Trophoblast cell (in vitro differentiated cells and primary cell): Measurements from ENCODE around the gene TSHZ2.

Source experiments
- DNase-seq, 2 donors: peaks; one replicate each; pipeline ENCODE4 v3.0.0-alpha.2; 2016
- H2AFZ ChIP-seq: 2 replicates; pipeline ENCODE4 v1.6.1; 2013; ENCODE audit warnings: low read length, moderate library complexity, mild to moderate bottlenecking; ENCODE audit not compliant: insufficient read depth, poor library complexity
- H2AK5ac ChIP-seq: 2 replicates; pipeline ENCODE4 v1.6.1; 2013; ENCODE audit warnings: mild to moderate bottlenecking, low read length
- H2BK120ac ChIP-seq: 2 replicates; pipeline ENCODE4 v1.6.1; 2013; ENCODE audit warnings: low read length, mild to moderate bottlenecking, moderate library complexity; ENCODE audit not compliant: insufficient read depth, poor library complexity
- H2BK12ac ChIP-seq: 2 replicates; pipeline ENCODE4 v1.6.1; 2013; ENCODE audit warnings: mild to moderate bottlenecking, low read length, moderate library complexity
- H2BK5ac ChIP-seq: 2 replicates; pipeline ENCODE4 v1.6.1; 2013; ENCODE audit warnings: low read length, low read depth, moderate library complexity, mild to moderate bottlenecking; ENCODE audit not compliant: poor library complexity
- H3K14ac ChIP-seq: 2 replicates; pipeline ENCODE4 v1.6.1; 2013; ENCODE audit warnings: mild to moderate bottlenecking, low read length
- H3K18ac ChIP-seq: 2 replicates; pipeline ENCODE4 v1.6.1; 2013; ENCODE audit warnings: mild to moderate bottlenecking, low read length
- H3K23ac ChIP-seq: 2 replicates; pipeline ENCODE4 v1.6.1; 2013; ENCODE audit warnings: low read length
- H3K27ac ChIP-seq: 2 replicates; pipeline ENCODE4 v1.5.1; 2013; ENCODE audit warnings: low read depth, mild to moderate bottlenecking, inconsistent platforms, low read length, moderate library complexity
- H3K27me3 ChIP-seq: 2 replicates; pipeline ENCODE4 v1.6.1; 2013; ENCODE audit warnings: inconsistent platforms, mild to moderate bottlenecking, low read length, moderate library complexity; ENCODE audit not compliant: insufficient read depth
- H3K36me3 ChIP-seq, 2 experiments: 1 replicate in 1 of 2; 2 replicates in 1 of 2; pipeline ENCODE4 v1.6.1; 2013; ENCODE audit warnings: low read length in 2 of 2, mild to moderate bottlenecking in 2 of 2, moderate library complexity in 1 of 2; ENCODE audit not compliant: insufficient read depth in 2 of 2, control insufficient read depth in 1 of 2
- H3K4ac ChIP-seq: 2 replicates; pipeline ENCODE4 v1.6.1; 2013; ENCODE audit warnings: low read depth, mild to moderate bottlenecking, low read length, moderate library complexity
- H3K4me1 ChIP-seq, 2 experiments: 1 replicate in 1 of 2; 2 replicates in 1 of 2; pipeline ENCODE4 v1.6.1; 2013; ENCODE audit warnings: low read length in 2 of 2, mild to moderate bottlenecking in 2 of 2, moderate library complexity in 1 of 2; ENCODE audit not compliant: insufficient read depth in 2 of 2, control insufficient read depth in 1 of 2
- H3K4me2 ChIP-seq: 2 replicates; pipeline ENCODE4 v1.6.1; 2013; ENCODE audit warnings: inconsistent platforms, mild to moderate bottlenecking, low read length, moderate library complexity
- H3K4me3 ChIP-seq: 2 replicates; pipeline ENCODE4 v1.5.1; 2013; ENCODE audit warnings: mild to moderate bottlenecking, low read depth, low read length, inconsistent platforms
- H3K79me1 ChIP-seq: one replicate; pipeline ENCODE4 v1.6.1; 2013; ENCODE audit warnings: low read length
- H3K79me2 ChIP-seq: 2 replicates; pipeline ENCODE4 v1.6.1; 2013; ENCODE audit warnings: low read length, mild to moderate bottlenecking; ENCODE audit not compliant: control insufficient read depth, insufficient read depth, poor library complexity
- H3K9ac ChIP-seq: 2 replicates; pipeline ENCODE4 v1.6.1; 2013; ENCODE audit warnings: mild to moderate bottlenecking, low read length
- H3K9me3 ChIP-seq: 2 replicates; pipeline ENCODE4 v1.6.1; 2013; ENCODE audit warnings: low read depth, mild to moderate bottlenecking, control low read depth, inconsistent platforms, low read length; ENCODE audit not compliant: insufficient read depth
- H4K12ac ChIP-seq: 2 replicates; pipeline ENCODE4 v1.6.1; 2013; ENCODE audit warnings: low read depth, mild to moderate bottlenecking, low read length, moderate library complexity
- H4K8ac ChIP-seq: 2 replicates; pipeline ENCODE4 v1.6.1; 2013; ENCODE audit warnings: low read depth, mild to moderate bottlenecking, low read length, moderate library complexity
- H4K91ac ChIP-seq: one replicate; pipeline ENCODE4 v1.6.1; 2013; ENCODE audit warnings: low read depth, mild to moderate bottlenecking, low read length, moderate library complexity
- WGBS: extraction: QIAGEN DNeasy Blood & Tissue Kit; methylation state at CpG from one replicate; pipeline ENCODE4 v1.1.7; 2013; ENCODE audit warnings: missing lambda C conversion rate; ENCODE audit not compliant: insufficient read length, insufficient coverage; ENCODE audit errors: extremely low coverage; 5-methylcytosine and 5-hydroxymethylcytosine counted together

The TSHZ2 gene

DNA sequence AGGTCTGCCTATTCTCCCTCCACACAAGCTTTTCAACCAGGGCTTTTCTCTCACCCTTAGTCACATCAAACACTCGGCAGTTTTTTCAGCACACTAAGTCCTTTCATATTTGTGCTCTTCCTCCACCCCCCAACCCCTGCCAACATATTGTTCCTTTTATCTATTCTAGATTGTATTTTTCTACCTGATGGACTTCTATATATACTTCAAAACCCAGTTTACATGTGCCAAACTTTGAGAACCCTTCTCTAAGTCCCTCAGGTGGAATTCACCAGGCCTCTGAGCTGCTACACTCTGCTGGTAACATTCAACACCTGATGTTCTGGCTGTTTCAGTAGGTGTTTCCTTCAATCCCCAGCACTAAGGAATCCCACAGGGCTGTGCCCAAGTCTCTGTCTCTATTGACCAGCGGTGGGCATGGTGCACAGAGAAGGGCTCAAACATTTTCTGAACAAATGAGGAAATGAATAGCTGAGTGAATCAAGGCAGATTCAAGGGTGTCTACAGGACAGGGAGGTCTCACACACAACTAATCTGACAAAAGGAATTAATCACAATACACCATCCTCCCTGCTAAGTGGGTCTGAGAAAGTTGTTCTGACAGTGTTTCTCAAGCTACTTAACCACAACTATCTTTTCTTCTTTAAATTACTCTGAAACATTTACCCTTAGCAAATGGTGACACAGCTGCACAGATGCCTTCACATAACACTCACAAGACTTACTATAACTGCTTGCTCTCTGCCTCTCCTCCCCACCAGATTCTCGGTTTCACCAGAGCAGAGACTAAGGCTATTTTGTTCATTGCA lies 166.5 kb downstream of the TSHZ2 start:
- H3K23ac ChIP-seq = no peak overlapping the region
- H2BK5ac ChIP-seq = no peak overlapping the region
- no peak overlapping the region for H3K4me2 ChIP-seq
- H3K4ac ChIP-seq = no peak overlapping the region
- H3K9me3 ChIP-seq = peaks cover 1% of the 10 kb centered on the region
- H3K4me3 ChIP-seq = no peak overlapping the region
- H3K14ac ChIP-seq = no peak overlapping the region
- H4K12ac ChIP-seq = no peak overlapping the region
- H3K79me1 ChIP-seq = no peaks in the 10 kb centered on the region
- no peak overlapping the region for H2BK12ac ChIP-seq
- no peaks in the 10 kb centered on the region for H3K27me3 ChIP-seq
- H3K36me3 ChIP-seq = no peaks in the 10 kb centered on the region
- no peak overlapping the region for H3K9ac ChIP-seq
- DNase-seq = no peak
- no peak overlapping the region for H2AK5ac ChIP-seq
- no peaks in the 10 kb centered on the region for H3K79me2 ChIP-seq
- H4K8ac ChIP-seq = no peak overlapping the region
- no peak overlapping the region for H2BK120ac ChIP-seq
- no peak overlapping the region for H2AFZ ChIP-seq
- H3K18ac ChIP-seq = no peak overlapping the region
- H3K27ac ChIP-seq = no peak overlapping the region
- H4K91ac ChIP-seq = no peak overlapping the region
- WGBS = no CpG with 5 or more reads among the region's 3 CpGs
- no peaks in the 10 kb centered on the region for H3K4me1 ChIP-seq

DNA sequence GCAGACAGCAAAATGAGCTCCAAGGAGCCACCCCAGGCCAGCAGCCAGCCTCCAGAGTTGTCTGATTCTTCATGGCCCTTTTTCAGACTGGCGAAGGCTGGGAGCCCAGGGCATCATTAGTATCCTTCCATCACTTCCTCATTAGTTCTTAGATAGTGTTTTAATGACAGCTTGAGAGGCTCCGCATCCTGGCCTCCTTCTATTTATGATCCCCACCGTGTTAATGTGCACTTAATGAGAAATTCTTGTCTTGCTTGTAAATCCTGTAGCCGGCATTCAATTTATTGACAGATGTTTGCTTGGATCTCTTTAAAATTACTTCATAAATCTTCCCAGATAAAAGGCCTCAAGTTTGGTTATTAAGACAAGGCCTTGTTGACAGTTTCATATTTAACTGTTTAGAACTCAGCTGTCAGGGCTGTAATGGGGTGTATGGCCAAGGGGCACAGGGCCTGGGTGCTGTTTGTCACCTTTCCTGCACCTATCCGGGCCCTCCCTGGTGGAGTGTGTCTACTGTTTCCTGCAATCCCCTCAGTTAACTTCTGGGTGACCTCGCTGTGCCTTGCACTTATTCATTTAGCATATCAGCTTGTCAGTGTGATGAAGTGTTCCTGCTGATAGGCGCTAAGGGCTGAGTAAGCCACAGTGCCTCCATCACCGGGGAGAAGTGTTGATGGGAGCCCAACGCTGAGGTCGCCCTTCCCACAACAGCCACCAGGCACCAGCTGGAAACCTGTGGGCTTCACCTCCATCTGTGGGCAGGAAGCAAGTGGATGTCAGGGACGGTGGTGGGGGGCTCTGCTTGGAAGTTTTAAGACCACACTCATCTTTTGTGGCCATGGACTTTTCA lies 169.3 kb downstream of the TSHZ2 start:
- Histone ChIP-seq H3K23ac (no peak overlapping the region), H2AK5ac (no peak overlapping the region), H3K18ac (no peak overlapping the region), H3K4ac (no peak overlapping the region), H2BK5ac (no peak overlapping the region), H3K4me3 (no peak overlapping the region), H2AFZ (no peak overlapping the region), H2BK120ac (no peak overlapping the region), H3K4me1 (peaks cover 0 to 3% of the 10 kb centered on the region in 2 experiments), H3K79me1 (no peaks in the 10 kb centered on the region), H3K9ac (no peak overlapping the region), H3K14ac (no peak overlapping the region), H3K27me3 (no peaks in the 10 kb centered on the region), H3K79me2 (no peaks in the 10 kb centered on the region), H4K12ac (no peak overlapping the region), H4K8ac (no peak overlapping the region), H2BK12ac (no peak overlapping the region), H3K36me3 (no peaks in the 10 kb centered on the region), H3K27ac (no peak overlapping the region), H3K4me2 (no peak overlapping the region), H3K9me3 (peaks cover 1% of the 10 kb centered on the region), H4K91ac (no peak overlapping the region)
- DNase-seq = no peak
- no CpG with 5 or more reads among the region's 11 CpGs for WGBS

DNA sequence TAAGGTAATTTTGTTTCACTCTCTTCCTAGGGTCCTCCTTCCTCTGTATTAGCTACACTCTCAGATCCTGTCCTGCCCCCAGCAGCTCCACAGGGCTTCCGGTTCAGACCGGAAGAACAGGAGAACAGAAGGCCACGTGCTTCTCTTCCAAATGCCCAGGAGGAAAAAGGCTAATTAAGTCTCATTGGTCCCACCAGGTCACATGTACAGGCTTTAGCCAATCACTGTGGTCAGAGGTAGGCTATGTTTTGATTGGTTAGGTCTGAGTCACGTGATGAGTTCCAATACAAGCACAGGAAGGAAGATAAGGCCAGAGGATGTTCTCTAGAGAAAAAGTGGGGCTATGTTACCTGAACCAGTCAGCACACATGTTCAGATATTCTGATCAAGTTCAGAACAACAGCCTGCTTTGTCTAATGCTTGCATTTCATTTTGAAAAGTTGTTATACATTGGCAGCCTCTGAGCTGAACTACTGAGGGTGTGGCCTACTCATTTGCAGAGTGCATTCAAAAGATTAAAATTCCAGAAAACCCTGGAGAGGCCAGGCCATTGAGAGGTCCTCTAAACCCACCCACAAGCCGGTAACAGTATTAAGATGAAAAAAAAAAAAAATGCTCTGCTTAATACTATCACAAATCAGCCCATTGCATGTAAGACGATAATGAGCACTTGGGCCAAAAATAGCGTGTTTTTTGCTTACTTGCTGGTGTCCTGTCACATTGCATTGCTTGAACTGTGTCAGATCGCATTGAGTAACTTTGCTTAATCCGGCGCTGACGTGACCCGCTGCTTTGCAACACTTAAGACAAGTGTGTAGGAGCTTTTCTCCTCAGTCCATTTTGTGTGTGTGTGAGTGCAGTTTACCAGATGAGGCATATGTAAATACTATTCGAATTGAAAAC lies 170.3 kb downstream of the TSHZ2 start:
- no peak overlapping the region for H3K23ac ChIP-seq
- no peak overlapping the region for H3K4me2 ChIP-seq
- no peak overlapping the region for H2BK120ac ChIP-seq
- no peak overlapping the region for H3K27ac ChIP-seq
- no peak overlapping the region for H4K8ac ChIP-seq
- no peaks in the 10 kb centered on the region for H3K9me3 ChIP-seq
- WGBS = no CpG with 5 or more reads among the region's 13 CpGs
- H3K79me2 ChIP-seq = no peaks in the 10 kb centered on the region
- no peak overlapping the region for H2BK5ac ChIP-seq
- H3K4me1 ChIP-seq = peaks cover 0 to 3% of the 10 kb centered on the region in 2 experiments
- H3K4ac ChIP-seq = no peak overlapping the region
- no peak overlapping the region for H2AK5ac ChIP-seq
- H3K36me3 ChIP-seq = no peaks in the 10 kb centered on the region
- H3K18ac ChIP-seq = no peak overlapping the region
- no peak overlapping the region for H4K12ac ChIP-seq
- H3K9ac ChIP-seq = no peak overlapping the region
- H3K79me1 ChIP-seq = no peaks in the 10 kb centered on the region
- no peak overlapping the region for H3K14ac ChIP-seq
- no peak for DNase-seq
- no peaks in the 10 kb centered on the region for H3K27me3 ChIP-seq
- H3K4me3 ChIP-seq = no peak overlapping the region
- no peak overlapping the region for H2AFZ ChIP-seq
- H2BK12ac ChIP-seq = no peak overlapping the region
- no peak overlapping the region for H4K91ac ChIP-seq

DNA sequence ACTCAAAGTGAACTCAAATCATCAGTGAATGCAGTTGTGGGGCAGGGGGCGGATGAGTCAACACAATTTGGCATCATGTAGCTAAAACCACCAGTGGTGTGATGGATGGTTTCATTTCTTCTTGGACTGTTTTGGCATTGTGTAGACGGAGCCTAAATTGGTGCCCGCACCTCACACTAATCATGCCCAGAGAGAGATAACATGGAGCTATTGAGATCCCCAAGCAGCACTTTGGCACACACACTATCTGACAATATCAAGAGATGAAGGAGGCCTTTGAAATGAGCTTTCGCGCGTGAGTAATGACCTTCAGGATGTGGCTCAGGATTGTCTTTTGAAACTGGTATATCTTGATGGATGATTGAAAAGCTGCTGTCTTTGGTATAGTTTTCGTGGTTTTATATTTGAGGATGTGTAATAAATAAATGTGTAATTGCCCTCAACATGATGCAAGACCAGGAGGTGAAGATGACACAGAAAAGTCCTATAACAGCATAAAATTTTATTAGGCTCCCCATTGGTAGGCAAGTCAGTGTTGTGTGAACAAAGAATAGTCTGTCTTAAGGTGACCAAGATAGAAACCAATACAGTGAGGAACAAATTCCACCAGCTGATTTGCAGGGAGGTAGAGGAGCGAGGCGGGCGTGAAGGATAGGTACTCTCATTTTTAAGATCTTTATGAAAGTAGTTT lies 174.2 kb downstream of the TSHZ2 start:
- no peaks in the 10 kb centered on the region for H3K79me1 ChIP-seq
- H3K27me3 ChIP-seq = no peaks in the 10 kb centered on the region
- no peaks in the 10 kb centered on the region for H3K79me2 ChIP-seq
- no peak overlapping the region for H3K27ac ChIP-seq
- no peak overlapping the region for H2BK5ac ChIP-seq
- H3K4me2 ChIP-seq = no peak overlapping the region
- no peak overlapping the region for H3K14ac ChIP-seq
- no peak overlapping the region for H4K8ac ChIP-seq
- H3K9ac ChIP-seq = no peak overlapping the region
- H3K18ac ChIP-seq = no peak overlapping the region
- WGBS = 100% methylated on average over 1 of the region's 10 CpGs
- DNase-seq = no peak
- H3K4ac ChIP-seq = no peak overlapping the region
- H3K9me3 ChIP-seq = no peaks in the 10 kb centered on the region
- H3K36me3 ChIP-seq = no peaks in the 10 kb centered on the region
- no peak overlapping the region for H2AFZ ChIP-seq
- no peak overlapping the region for H4K91ac ChIP-seq
- H4K12ac ChIP-seq = no peak overlapping the region
- no peak overlapping the region for H2BK120ac ChIP-seq
- H3K4me1 ChIP-seq = peaks cover 3 to 8% of the 10 kb centered on the region in 2 experiments
- H2BK12ac ChIP-seq = no peak overlapping the region
- H3K4me3 ChIP-seq = no peak overlapping the region
- H3K23ac ChIP-seq = no peak overlapping the region
- H2AK5ac ChIP-seq = no peak overlapping the region
